Activated B cell treated with CpG ODN at 0.5 μM for 24 hours (primary cell): Measurements from ENCODE around the gene TMEM82. TPM values are rescaled to one million over a fixed set of nuclear protein-coding genes. Genes with fewer than 3 reads are reported as not detected.

Experiments
- ATAC-seq: fragments of 200-7000 bp; cut with Tn5 transposase; one replicate; pipeline ENCODE4 v1.10.0; 2021; ENCODE audit warnings: low read depth, mild to moderate bottlenecking, moderate library complexity
- CTCF ChIA-PET: fragments of 350-600 bp; sonication (Branson Sonifier 250); formaldehyde crosslinking; loops from one replicate; lab custom pipeline; 2021; ENCODE audit warnings: antibody characterized with exemption; lab: Charles Lee
- POLR2A ChIA-PET: fragments of 350-600 bp; sonication (Branson Sonifier 250); formaldehyde crosslinking; loops from one replicate; lab custom pipeline; 2021; ENCODE audit warnings: antibody characterized with exemption; lab: Charles Lee
- DNase-seq: peaks from one replicate; pipeline ENCODE4 v3.0.0; 2022
- H3K27ac Mint-ChIP-seq: one replicate; pipeline ENCODE4 v1.8.0; 2020; ENCODE audit warnings: mixed read lengths
- H3K27me3 Mint-ChIP-seq: one replicate; pipeline ENCODE4 v1.8.0; 2021; ENCODE audit warnings: mixed read lengths
- H3K36me3 Mint-ChIP-seq: one replicate; pipeline ENCODE4 v1.8.0; 2021; ENCODE audit warnings: low read depth, mixed read lengths
- H3K4me1 Mint-ChIP-seq: one replicate; pipeline ENCODE4 v1.8.0; 2021; ENCODE audit warnings: mixed read lengths
- H3K4me3 Mint-ChIP-seq: one replicate; pipeline ENCODE4 v1.8.0; 2020; ENCODE audit warnings: mild to moderate bottlenecking, mixed read lengths
- H3K9me3 Mint-ChIP-seq: one replicate; pipeline ENCODE4 v1.8.0; 2020; ENCODE audit warnings: mixed read lengths
- intact Hi-C: fragments of 100-400 bp; cut with micrococcal nuclease; formaldehyde crosslinking; loops from one replicate; pipeline ENCODE4 v1.15.1; 2024
- total RNA-seq: library from RNA; stranded (reverse); gene quantifications from 2 replicates; pipeline ENCODE4 v1.2.3, GENCODE V29; 2022
- TF ChIP-seq, protein P1 (sequence below): fragments of 200-600 bp; IDR thresholded peaks from one replicate; pipeline ENCODE4 v1.8.0; 2022; ENCODE audit warnings: antibody characterized with exemption, mild to moderate bottlenecking

TMEM82 gene
- total RNA-seq, 1 donor from 2014 or later: not detected

DNA sequence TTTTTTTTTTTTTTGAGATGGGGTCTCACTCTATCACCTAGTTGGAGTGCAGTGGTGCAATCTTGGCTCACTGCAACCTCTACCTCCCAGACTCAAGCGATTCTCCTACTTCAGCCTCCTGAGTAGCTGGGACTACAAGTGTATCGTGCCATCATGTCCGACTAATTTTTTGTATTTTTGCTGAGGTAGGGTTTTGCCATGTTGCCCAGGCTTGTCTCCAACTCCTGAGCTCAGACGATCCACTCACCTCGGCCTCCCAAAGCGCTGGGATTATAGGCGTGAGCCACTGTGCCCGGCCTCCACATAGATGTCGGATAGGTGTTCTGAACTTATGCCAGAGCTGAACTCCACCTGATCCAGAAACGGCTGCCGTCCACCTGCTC, 37.1 kb upstream of the TMEM82 start:
- Mint-ChIP-seq H3K9me3 (no peaks in the 10 kb centered on the region), H3K27ac (no peak overlapping the region), H3K27me3 (no peaks in the 10 kb centered on the region), H3K4me1 (peaks cover 41% of the 10 kb centered on the region), H3K4me3 (no peak overlapping the region), H3K36me3 (peaks cover 42% of the 10 kb centered on the region)
- CTCF ChIA-PET: no interaction called here
- POLR2A ChIA-PET: no interaction called here
- intact Hi-C loops: no loop called here
- ATAC-seq (no peak), DNase-seq (no peak)
- TF ChIP-seq, protein P1, sequence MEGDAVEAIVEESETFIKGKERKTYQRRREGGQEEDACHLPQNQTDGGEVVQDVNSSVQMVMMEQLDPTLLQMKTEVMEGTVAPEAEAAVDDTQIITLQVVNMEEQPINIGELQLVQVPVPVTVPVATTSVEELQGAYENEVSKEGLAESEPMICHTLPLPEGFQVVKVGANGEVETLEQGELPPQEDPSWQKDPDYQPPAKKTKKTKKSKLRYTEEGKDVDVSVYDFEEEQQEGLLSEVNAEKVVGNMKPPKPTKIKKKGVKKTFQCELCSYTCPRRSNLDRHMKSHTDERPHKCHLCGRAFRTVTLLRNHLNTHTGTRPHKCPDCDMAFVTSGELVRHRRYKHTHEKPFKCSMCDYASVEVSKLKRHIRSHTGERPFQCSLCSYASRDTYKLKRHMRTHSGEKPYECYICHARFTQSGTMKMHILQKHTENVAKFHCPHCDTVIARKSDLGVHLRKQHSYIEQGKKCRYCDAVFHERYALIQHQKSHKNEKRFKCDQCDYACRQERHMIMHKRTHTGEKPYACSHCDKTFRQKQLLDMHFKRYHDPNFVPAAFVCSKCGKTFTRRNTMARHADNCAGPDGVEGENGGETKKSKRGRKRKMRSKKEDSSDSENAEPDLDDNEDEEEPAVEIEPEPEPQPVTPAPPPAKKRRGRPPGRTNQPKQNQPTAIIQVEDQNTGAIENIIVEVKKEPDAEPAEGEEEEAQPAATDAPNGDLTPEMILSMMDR: no peak

DNA sequence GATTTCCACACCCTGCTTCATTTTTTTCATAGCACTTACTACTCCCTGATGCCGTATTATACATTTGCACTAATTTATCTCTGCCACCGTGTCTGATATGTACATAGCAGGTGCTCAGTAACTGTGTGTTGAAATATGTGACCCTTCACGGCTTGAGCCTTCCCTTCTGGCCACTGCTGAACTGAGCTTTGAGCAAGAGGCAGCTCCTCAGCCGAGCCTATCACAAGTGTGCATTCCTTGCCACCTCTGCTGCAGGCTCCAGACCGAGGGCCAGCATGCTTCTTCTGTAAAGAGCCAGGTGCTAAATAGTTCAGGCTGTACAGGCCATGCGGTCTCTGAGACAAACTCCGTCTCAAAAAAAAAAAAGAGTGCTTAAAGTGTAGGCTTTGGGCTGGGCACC, 35.5 kb upstream of the TMEM82 start:
- H3K27ac Mint-ChIP-seq: no peak overlapping the region
- ChIA-PET CTCF (no interaction called here), POLR2A (interaction anchor here (1.2 kb wide), 1 partner anchor 10 kb away, joined by 6 read pairs; no protein-coding TSS in a partner anchor)
- no peak overlapping the region for H3K4me3 Mint-ChIP-seq
- no peaks in the 10 kb centered on the region for H3K9me3 Mint-ChIP-seq
- ATAC-seq (no peak), DNase-seq (no peak)
- TF ChIP-seq, protein P1: no peak
- no peaks in the 10 kb centered on the region for H3K27me3 Mint-ChIP-seq
- intact Hi-C loops: no loop called here
- H3K36me3 Mint-ChIP-seq: peaks cover 38% of the 10 kb centered on the region
- H3K4me1 Mint-ChIP-seq: peaks cover 38% of the 10 kb centered on the region

DNA sequence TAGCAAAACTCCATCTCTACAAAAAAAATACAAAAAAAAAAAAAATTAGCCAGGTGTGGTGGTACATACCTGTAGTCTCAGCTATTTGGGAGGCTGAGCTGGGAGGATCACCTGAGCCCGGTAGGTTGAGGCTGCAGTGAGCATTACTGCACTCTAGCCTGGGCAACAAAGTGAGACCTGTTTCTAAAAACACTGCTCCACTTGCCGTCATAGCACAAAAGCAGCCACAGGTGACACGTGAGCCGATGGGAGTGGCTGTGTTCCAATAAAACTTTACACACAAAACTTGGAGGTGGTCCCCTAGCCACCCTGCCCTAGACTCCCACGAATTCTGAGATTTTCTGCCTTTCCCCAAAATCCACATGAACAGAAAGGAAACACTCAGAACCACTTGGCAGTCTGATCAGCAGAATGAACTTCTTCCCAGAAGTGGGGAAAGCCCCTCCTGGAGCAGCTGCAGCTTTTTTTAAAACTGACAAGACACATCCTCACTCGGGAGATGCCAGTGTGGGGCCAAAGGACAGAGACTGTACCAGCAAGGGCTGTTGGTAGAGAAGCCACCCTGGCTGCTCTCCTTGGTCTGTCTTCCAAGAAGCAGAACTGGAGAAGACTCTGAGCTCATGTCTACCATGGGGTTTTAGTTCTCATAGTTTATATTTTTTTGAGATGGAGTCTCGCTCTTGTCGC, 34.9 kb upstream of the TMEM82 start:
- Mint-ChIP-seq H3K36me3 (peaks cover 34% of the 10 kb centered on the region), H3K27me3 (no peaks in the 10 kb centered on the region), H3K27ac (no peak overlapping the region), H3K9me3 (no peaks in the 10 kb centered on the region), H3K4me3 (no peak overlapping the region), H3K4me1 (peaks cover 38% of the 10 kb centered on the region)
- POLR2A ChIA-PET: no interaction called here
- CTCF ChIA-PET: no interaction called here
- TF ChIP-seq, protein P1: no peak
- intact Hi-C loops: no loop called here
- DNase-seq (no peak), ATAC-seq (no peak)

GRCh38 chr1:15708486-15709137, 33.7 kb upstream of the TMEM82 start:
- intact Hi-C loops: no loop called here
- Mint-ChIP-seq H3K4me3 (no peak overlapping the region), H3K4me1 (peaks cover 29% of the 10 kb centered on the region), H3K9me3 (no peaks in the 10 kb centered on the region), H3K36me3 (peaks cover 27% of the 10 kb centered on the region), H3K27ac (no peak overlapping the region), H3K27me3 (no peaks in the 10 kb centered on the region)
- ATAC-seq (no peak), DNase-seq (no peak)
- CTCF ChIA-PET: interaction anchor here (1.1 kb wide), 1 partner anchor 32 kb away, joined by 3 read pairs; no protein-coding TSS in a partner anchor
- TF ChIP-seq, protein P1: no peak
- POLR2A ChIA-PET: interaction anchor here (1.0 kb wide), 1 partner anchor 11 kb away, joined by 3 read pairs; no protein-coding TSS in a partner anchor

DNA sequence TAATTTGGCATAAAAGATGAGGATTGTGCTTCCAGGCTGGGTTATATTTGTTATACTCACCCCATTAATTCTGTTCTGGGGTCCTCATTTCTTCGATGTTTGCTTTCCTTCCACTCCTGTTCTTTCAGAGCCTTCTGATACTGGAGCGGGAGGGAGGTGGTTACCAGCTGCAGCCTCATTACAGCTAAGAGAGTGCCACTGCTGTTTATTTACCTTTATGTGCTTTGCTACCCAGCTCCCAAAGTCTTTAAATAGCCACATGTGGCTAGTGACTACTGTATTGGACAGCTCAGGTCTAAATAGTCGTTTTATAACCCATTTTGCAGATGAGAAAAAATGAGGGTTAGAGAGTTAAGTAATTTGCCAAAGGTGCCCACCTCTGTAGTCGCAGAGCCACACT, 33.1 kb upstream of the TMEM82 start:
- DNase-seq (no peak), ATAC-seq (no peak)
- H3K9me3 Mint-ChIP-seq: no peaks in the 10 kb centered on the region
- H3K27ac Mint-ChIP-seq: no peak overlapping the region
- H3K4me3 Mint-ChIP-seq: no peak overlapping the region
- peaks cover 29% of the 10 kb centered on the region for H3K36me3 Mint-ChIP-seq
- intact Hi-C loops: no loop called here
- H3K4me1 Mint-ChIP-seq: peaks cover 25% of the 10 kb centered on the region
- no peaks in the 10 kb centered on the region for H3K27me3 Mint-ChIP-seq
- CTCF ChIA-PET: no interaction called here
- POLR2A ChIA-PET: no interaction called here
- TF ChIP-seq, protein P1: no peak
